ENCODE measurements around the gene CD84.
"Not testable (repeated sequence)": the region's sequence is repeated elsewhere in the genome, so short reads cannot be mapped to it uniquely, and the experiment has no call there.

CD84 gene

DNA sequence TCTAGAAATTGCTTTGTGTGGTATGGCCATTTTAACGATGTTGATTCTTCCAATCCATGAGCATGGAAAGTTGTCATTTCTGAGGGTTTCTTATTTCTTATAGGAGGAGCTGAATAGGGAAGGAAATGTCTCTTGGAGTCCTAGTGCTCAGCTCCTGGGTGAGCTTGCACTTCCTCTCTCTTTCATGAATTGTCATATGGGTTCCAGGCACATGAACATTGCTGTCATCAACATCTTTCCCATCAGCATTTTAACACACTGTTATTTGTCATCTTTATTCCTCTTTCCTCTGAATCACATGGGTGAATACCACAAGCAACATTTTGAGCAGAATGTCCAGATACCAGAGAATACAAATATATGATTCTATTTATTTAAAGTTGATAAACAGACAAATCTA, 79.7 kb downstream of the CD84 start:
- DNase-seq: no peak

- DNase-seq: not testable (repeated sequence)
Measured at GRCh38 chr1:160498301-160499065, 80.8 kb downstream of the CD84 start.

DNA sequence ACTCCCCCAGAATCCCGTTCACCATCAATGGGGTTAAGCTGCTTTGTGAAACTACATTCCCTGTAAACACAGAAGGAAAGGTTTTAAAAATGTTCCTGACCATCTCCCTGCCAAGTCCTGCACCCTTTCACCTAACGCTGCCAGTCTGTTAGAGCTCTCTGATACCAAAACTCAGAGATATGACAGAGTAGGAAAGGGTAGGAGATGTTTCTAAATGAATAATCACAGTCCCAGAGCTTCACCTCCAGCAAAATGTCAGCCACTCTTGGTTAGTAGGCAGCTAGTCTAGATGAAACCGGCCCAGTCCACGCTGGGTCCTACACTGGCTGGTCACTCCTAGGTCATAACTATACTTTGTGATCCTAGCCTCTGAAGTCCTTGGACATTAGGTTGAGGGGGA, 83.0 kb downstream of the CD84 start:
- DNase-seq: no peak

- no peak for DNase-seq
Measured at GRCh38 chr1:160494620-160495019, 84.7 kb downstream of the CD84 start.

- no peak for DNase-seq
Measured at GRCh38 chr1:160492617-160493016, 86.7 kb downstream of the CD84 start.

DNA sequence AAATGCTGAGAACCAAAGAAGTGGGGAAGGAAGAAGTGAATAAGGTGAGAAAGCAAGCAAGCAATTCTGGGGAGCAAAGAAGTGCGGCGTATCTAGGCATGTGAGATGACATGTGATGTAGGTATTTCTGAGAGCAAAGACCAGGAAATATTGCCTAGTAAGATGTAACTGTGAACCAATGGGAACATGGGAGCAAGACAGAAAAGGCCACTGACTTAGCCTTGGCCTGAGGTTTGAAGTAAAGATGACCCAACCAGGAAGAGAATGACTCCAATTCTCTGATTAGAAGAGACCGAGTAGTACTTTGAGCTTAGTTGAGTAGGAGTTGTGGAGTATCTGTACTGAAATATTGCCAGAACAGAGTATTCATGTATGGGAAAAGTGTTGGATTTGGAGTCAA, 87.3 kb downstream of the CD84 start:
- no peak for DNase-seq
